ENCODE data around the gene DHRS12. TPM values are rescaled to one million over a fixed set of nuclear protein-coding genes. Genes with fewer than 3 reads are reported as not detected.
"Not testable (repeated sequence)": the region's sequence is repeated elsewhere in the genome, so short reads cannot be mapped to it uniquely, and the experiment has no call there.

Gene DHRS12
- total RNA-seq, 4 donors from 2014 or later = 8.1 to 21.7 (median 12.5) TPM

- no peaks in the 10 kb centered on the region for H3K9me3 ChIP-seq
- H3K27ac ChIP-seq = peak overlapping the region; percentile 34 to 71 (median 44)
- peaks cover 0 to 21% (median 5%) of the 10 kb centered on the region in 4 donors for H3K4me1 ChIP-seq
- DNase-seq = no peak
- H3K36me3 ChIP-seq = no peaks in the 10 kb centered on the region
- TF ChIP-seq CTCF (IDR thresholded peaks at IDR 0.05) (no peak), POLR2A (IDR thresholded peaks at IDR 0.05) (no peak)
- H3K4me3 ChIP-seq = no peak overlapping the region
- H3K27me3 ChIP-seq = no peaks in the 10 kb centered on the region
Measured at GRCh38 chr13:51825681-51826254, 21.8 kb upstream of the DHRS12 start.

GRCh38 chr13:51825165-51825592 is 21.2 kb upstream of the DHRS12 start:
- TF ChIP-seq CTCF (IDR thresholded peaks at IDR 0.05) (no peak), POLR2A (IDR thresholded peaks at IDR 0.05) (no peak)
- DNase-seq = no peak
- no peaks in the 10 kb centered on the region for H3K27me3 ChIP-seq
- peaks cover 0 to 21% (median 5%) of the 10 kb centered on the region in 4 donors for H3K4me1 ChIP-seq
- H3K4me3 ChIP-seq = peak overlapping the region in 1 of 4 donors; percentile 28
- no peaks in the 10 kb centered on the region for H3K36me3 ChIP-seq
- H3K27ac ChIP-seq = peak overlapping the region in 3 of 4 donors; percentile 34 to 71 (median 39)
- no peaks in the 10 kb centered on the region for H3K9me3 ChIP-seq

- peaks cover 0 to 21% (median 5%) of the 10 kb centered on the region in 4 donors for H3K4me1 ChIP-seq
- peak overlapping the region in 3 of 4 donors; percentile 34 to 71 (median 34) for H3K27ac ChIP-seq
- H3K27me3 ChIP-seq, H3K9me3 ChIP-seq, H3K36me3 ChIP-seq, DNase-seq: not testable (repeated sequence)
- peak overlapping the region in 1 of 4 donors; percentile 28 for H3K4me3 ChIP-seq
Measured at GRCh38 chr13:51824712-51825111, 20.7 kb upstream of the DHRS12 start.

GRCh38 chr13:51823863-51824262 is 19.9 kb upstream of the DHRS12 start:
- no peak for TF ChIP-seq CTCF (IDR thresholded peaks at IDR 0.05)
- TF ChIP-seq POLR2A (IDR thresholded peaks at IDR 0.05) = no peak
- no peak overlapping the region for H3K27ac ChIP-seq
- H3K4me3 ChIP-seq = no peak overlapping the region
- H3K27me3 ChIP-seq = no peaks in the 10 kb centered on the region
- no peaks in the 10 kb centered on the region for H3K9me3 ChIP-seq
- no peaks in the 10 kb centered on the region for H3K36me3 ChIP-seq
- peaks cover 0 to 21% (median 5%) of the 10 kb centered on the region in 4 donors for H3K4me1 ChIP-seq
- DNase-seq = no peak

GRCh38 chr13:51823359-51823758 is 19.4 kb upstream of the DHRS12 start:
- TF ChIP-seq CTCF (IDR thresholded peaks at IDR 0.05) = no peak
- no peak for TF ChIP-seq POLR2A (IDR thresholded peaks at IDR 0.05)
- Histone ChIP-seq H3K27ac (peak overlapping the region in 1 of 4 donors; percentile 70), H3K9me3 (no peaks in the 10 kb centered on the region), H3K27me3 (no peaks in the 10 kb centered on the region), H3K4me1 (peaks cover 0 to 21% (median 5%) of the 10 kb centered on the region in 4 donors), H3K4me3 (no peak overlapping the region), H3K36me3 (no peaks in the 10 kb centered on the region)
- peak in 1 of 3 donors; percentile 8 for DNase-seq

GRCh38 chr13:51822106-51822815 is 18.3 kb upstream of the DHRS12 start:
- no peak overlapping the region for H3K4me3 ChIP-seq
- H3K27ac ChIP-seq = peak overlapping the region in 2 of 4 donors; percentile 35 to 70
- no peaks in the 10 kb centered on the region for H3K27me3 ChIP-seq
- no peaks in the 10 kb centered on the region for H3K36me3 ChIP-seq
- H3K9me3 ChIP-seq = no peaks in the 10 kb centered on the region
- DNase-seq = no peak
- H3K4me1 ChIP-seq = peaks cover 0 to 21% (median 5%) of the 10 kb centered on the region in 4 donors
- TF ChIP-seq CTCF (IDR thresholded peaks at IDR 0.05) = no peak

Data from Peyer's patch (tissue), 4 donors.